ENCODE results near the gene MRPL53. TPM values are rescaled to one million over a fixed set of nuclear protein-coding genes. Genes with fewer than 3 reads are reported as not detected.

MRPL53 gene
- total and polyA plus RNA-seq, 9 of the 15 experiments (the other 6 are each of a cell fraction or from before 2014, with no cell fraction given), result 11.5 to 87.9 (median 41.1) TPM

GRCh38 chr2:74502720-74503505 lies 30.4 kb upstream of the MRPL53 start (continued):
- TF ChIP-seq ZNF639 (CRISPR knock-in tag; conservative IDR thresholded peaks at IDR 0.05 in 1 of 2, IDR thresholded peaks at IDR 0.05 in 1 of 2) (0 out of 4 replicates have a peak, but pooled peaks of 1 of the 2 experiments have one; percentile 20), CHD4 (IDR thresholded peaks at IDR 0.05; ENCODE audit: insufficient read depth, insufficient replicate concordance, low read depth, low read length, poor library complexity, severe bottlenecking) (no peak), YBX1 (IDR thresholded peaks at IDR 0.05) (no peak), SMC3 (conservative IDR thresholded peaks at IDR 0.05; ENCODE audit: insufficient read depth, low read depth, low read length) (0 out of 2 replicates have a peak, but pooled peaks have one; percentile 2), HDAC6 (IDR thresholded peaks at IDR 0.05; ENCODE audit: low read depth, low read length) (no peak), NEUROD1 (IDR thresholded peaks at IDR 0.05; ENCODE audit: borderline replicate concordance, low read depth, low read length, partially characterized antibody) (peak; percentile 40), FOXP1 (CRISPR knock-in tag; IDR thresholded peaks at IDR 0.05) (0 out of 2 replicates have a peak, but pooled peaks have one; percentile 68), MLX (CRISPR knock-in tag; conservative IDR thresholded peaks at IDR 0.05) (no peak), ZNF121 (CRISPR knock-in tag; conservative IDR thresholded peaks at IDR 0.05) (no peak), PTTG1 (tag; IDR thresholded peaks at IDR 0.05; ENCODE audit: low read depth) (no peak), KDM5B (IDR thresholded peaks at IDR 0.05; ENCODE audit: insufficient replicate concordance, low read depth, low read length) (peak; percentile 49), BDP1 (IDR thresholded peaks at IDR 0.05; ENCODE audit: insufficient read depth, insufficient read length) (no peak), BCL6 (CRISPR knock-in tag; IDR thresholded peaks at IDR 0.05) (no peak)
- TF ChIP-seq, protein P1, sequence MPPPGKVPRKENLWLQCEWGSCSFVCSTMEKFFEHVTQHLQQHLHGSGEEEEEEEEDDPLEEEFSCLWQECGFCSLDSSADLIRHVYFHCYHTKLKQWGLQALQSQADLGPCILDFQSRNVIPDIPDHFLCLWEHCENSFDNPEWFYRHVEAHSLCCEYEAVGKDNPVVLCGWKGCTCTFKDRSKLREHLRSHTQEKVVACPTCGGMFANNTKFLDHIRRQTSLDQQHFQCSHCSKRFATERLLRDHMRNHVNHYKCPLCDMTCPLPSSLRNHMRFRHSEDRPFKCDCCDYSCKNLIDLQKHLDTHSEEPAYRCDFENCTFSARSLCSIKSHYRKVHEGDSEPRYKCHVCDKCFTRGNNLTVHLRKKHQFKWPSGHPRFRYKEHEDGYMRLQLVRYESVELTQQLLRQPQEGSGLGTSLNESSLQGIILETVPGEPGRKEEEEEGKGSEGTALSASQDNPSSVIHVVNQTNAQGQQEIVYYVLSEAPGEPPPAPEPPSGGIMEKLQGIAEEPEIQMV (tag; conservative IDR thresholded peaks at IDR 0.05; ENCODE audit: low read depth), result no peak
- TF ChIP-seq, protein P2, sequence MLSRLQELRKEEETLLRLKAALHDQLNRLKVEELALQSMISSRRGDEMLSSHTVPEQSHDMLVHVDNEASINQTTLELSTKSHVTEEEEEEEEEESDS (CRISPR knock-in tag; IDR thresholded peaks at IDR 0.05), result no peak
- TF ChIP-seq, protein P3, sequence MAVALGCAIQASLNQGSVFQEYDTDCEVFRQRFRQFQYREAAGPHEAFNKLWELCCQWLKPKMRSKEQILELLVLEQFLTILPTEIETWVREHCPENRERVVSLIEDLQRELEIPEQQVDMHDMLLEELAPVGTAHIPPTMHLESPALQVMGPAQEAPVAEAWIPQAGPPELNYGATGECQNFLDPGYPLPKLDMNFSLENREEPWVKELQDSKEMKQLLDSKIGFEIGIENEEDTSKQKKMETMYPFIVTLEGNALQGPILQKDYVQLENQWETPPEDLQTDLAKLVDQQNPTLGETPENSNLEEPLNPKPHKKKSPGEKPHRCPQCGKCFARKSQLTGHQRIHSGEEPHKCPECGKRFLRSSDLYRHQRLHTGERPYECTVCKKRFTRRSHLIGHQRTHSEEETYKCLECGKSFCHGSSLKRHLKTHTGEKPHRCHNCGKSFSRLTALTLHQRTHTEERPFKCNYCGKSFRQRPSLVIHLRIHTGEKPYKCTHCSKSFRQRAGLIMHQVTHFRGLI (CRISPR knock-in tag; IDR thresholded peaks at IDR 0.05), result no peak
- TF ChIP-seq, protein P4, sequence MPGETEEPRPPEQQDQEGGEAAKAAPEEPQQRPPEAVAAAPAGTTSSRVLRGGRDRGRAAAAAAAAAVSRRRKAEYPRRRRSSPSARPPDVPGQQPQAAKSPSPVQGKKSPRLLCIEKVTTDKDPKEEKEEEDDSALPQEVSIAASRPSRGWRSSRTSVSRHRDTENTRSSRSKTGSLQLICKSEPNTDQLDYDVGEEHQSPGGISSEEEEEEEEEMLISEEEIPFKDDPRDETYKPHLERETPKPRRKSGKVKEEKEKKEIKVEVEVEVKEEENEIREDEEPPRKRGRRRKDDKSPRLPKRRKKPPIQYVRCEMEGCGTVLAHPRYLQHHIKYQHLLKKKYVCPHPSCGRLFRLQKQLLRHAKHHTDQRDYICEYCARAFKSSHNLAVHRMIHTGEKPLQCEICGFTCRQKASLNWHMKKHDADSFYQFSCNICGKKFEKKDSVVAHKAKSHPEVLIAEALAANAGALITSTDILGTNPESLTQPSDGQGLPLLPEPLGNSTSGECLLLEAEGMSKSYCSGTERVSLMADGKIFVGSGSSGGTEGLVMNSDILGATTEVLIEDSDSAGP (CRISPR knock-in tag; IDR thresholded peaks at IDR 0.05), result no peak
